ENCODE data around the gene LECT2.

Gene LECT2

DNA sequence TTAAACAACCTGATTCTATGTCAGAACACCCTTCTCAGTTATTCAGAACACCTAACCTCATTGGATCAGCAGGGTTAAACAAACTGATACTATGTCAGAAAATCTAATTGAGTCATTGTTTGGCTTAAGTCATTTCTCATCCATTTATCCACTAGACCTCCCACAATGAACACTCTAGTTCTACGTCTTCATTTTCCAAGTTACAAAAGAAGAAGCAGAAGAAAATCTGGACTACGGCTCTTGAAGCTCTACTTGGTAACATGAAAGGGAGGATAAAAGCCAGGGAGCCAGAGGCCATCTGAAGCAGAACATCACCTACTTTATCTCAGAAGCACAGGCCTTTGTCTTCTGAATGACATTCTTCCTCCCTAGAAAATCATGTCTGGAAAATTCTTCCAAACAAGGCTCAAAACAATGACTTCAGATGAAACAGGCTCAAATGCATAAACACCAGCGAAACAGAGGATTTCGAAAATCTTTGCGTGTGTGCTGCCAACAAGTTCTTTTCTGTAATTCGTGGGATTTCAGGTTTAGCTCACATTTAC, 38.6 kb upstream of the LECT2 start:
- Histone ChIP-seq H3K4me1 (ENCODE audit: control insufficient read depth, insufficient read depth, low read length) (peaks cover 38% of the 10 kb centered on the region), H3K9ac (ENCODE audit: low read length) (peak overlapping the region; percentile 49), H3K27me3 (replicated peaks; ENCODE audit: control insufficient read depth, insufficient read depth, low read length) (no peaks in the 10 kb centered on the region), H3K4me3 (ENCODE audit: low read length) (peak overlapping the region; percentile 18), H3K9me3 (ENCODE audit: control insufficient read depth, low read length) (no peaks in the 10 kb centered on the region), H3K36me3 (ENCODE audit: control insufficient read depth, insufficient read depth, low read length, severe bottlenecking) (no peaks in the 10 kb centered on the region)
- DNase-seq (ENCODE audit: low read depth) = peak; percentile 63

DNA sequence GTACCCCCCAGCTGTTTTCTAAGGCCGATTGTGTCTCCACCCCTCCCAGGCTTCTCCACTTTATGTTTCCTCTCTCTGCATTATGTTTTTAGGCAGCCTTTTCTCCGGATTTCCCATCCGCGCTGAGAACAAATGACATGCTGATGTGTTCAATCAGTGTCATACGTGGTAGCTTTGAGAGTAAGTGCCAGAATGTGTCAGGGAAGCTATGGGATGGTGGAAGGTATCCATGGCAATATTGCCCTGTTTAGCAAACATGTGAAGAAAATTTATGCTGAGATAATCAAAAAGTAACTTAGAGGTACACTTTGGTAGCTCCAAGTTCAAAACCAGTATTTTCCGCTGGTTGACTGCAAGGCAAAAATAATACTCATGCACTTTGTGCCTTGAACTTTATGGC, 36.6 kb upstream of the LECT2 start:
- Histone ChIP-seq H3K36me3 (ENCODE audit: control insufficient read depth, insufficient read depth, low read length, severe bottlenecking) (no peaks in the 10 kb centered on the region), H3K9me3 (ENCODE audit: control insufficient read depth, low read length) (no peaks in the 10 kb centered on the region), H3K9ac (ENCODE audit: low read length) (no peak overlapping the region), H3K4me3 (ENCODE audit: low read length) (no peak overlapping the region), H3K27me3 (replicated peaks; ENCODE audit: control insufficient read depth, insufficient read depth, low read length) (no peaks in the 10 kb centered on the region), H3K4me1 (ENCODE audit: control insufficient read depth, insufficient read depth, low read length) (peaks cover 44% of the 10 kb centered on the region)
- no peak for DNase-seq (ENCODE audit: low read depth)

DNA sequence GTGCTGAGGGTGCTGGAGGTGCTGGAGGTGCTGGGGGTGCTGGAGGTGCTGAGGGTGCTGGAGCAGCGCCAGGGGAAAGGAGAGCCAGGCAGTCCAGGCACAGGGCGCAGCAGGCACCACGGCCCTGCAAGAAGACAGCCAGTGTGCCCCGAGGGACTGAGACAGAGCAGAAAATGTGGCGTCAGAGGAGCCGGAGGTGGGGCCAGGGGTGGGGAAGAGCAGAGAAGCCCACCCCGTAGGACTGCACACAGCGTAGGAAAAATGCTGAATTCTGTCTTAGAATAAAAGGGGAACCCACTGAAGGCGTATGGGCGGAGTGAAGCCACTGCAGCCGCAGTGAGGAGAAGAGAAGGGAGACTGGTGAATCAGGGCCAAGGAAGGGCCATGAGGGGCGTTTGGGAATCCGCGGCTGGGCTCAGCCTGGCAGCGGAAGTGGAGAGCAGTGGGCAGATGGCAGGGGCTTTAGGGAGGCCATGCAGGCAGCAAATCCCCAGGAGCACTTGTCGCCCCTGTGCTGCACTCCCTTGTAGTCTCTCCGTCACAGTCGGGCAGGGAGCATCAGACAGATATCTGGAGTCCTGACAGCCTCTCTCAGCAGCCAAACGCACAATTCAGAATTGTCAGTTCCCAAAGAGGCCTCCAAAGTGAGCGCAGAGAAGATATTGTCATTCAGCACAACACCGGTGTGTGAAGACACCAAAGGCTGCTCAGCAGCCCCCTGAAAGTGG, 35.9 kb upstream of the LECT2 start:
- no peak overlapping the region for H3K9ac ChIP-seq (ENCODE audit: low read length)
- H3K4me3 ChIP-seq (ENCODE audit: low read length) = no peak overlapping the region
- DNase-seq (ENCODE audit: low read depth) = no peak
- H3K27me3 ChIP-seq (replicated peaks; ENCODE audit: control insufficient read depth, insufficient read depth, low read length) = no peaks in the 10 kb centered on the region
- peaks cover 45% of the 10 kb centered on the region for H3K4me1 ChIP-seq (ENCODE audit: control insufficient read depth, insufficient read depth, low read length)
- no peaks in the 10 kb centered on the region for H3K36me3 ChIP-seq (ENCODE audit: control insufficient read depth, insufficient read depth, low read length, severe bottlenecking)
- H3K9me3 ChIP-seq (ENCODE audit: control insufficient read depth, low read length) = no peaks in the 10 kb centered on the region

DNA sequence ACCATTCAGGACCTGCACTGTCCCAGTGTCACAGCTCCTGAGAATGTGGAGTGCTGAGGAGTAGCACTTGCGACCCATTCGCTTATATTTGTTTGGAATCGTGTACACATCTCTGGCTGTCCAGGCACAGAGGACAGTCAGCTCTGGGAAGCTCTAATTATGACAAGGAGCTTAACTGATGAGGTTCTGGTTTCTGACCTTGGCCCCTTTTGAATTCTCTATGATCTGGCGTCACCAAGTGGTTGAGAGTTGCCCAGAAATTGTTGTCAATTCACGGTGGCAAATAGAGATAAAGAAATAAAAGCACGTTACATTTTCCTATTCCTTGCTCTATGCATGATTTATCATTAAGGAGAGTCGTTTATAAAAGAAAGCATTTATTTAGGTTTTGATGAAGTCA, 34.9 kb upstream of the LECT2 start:
- Histone ChIP-seq H3K9me3 (ENCODE audit: control insufficient read depth, low read length) (no peaks in the 10 kb centered on the region), H3K4me3 (ENCODE audit: low read length) (no peak overlapping the region), H3K9ac (ENCODE audit: low read length) (no peak overlapping the region), H3K36me3 (ENCODE audit: control insufficient read depth, insufficient read depth, low read length, severe bottlenecking) (no peaks in the 10 kb centered on the region), H3K27me3 (replicated peaks; ENCODE audit: control insufficient read depth, insufficient read depth, low read length) (no peaks in the 10 kb centered on the region), H3K4me1 (ENCODE audit: control insufficient read depth, insufficient read depth, low read length) (peaks cover 42% of the 10 kb centered on the region)
- no peak for DNase-seq (ENCODE audit: low read depth)

DNA sequence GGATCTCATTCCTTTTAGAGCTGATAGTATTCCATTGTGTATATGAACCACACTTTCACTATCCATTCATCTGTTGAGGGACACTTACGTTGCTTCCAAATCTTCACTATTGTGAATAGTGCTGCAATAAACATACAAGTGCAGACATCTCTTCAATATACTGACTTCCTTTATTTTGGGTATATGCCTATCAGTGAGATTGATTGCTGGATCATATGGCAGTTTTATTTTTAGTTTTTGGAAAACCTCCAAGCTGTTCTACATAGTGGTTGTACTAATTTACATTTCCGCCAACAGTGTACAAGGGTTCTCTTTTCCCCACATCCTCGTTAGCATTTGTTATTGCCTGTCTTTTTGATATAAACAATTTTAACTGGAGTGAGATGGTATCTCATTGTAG, 33.8 kb upstream of the LECT2 start:
- no peak for DNase-seq (ENCODE audit: low read depth)
- Histone ChIP-seq H3K4me1 (ENCODE audit: control insufficient read depth, insufficient read depth, low read length) (peaks cover 31% of the 10 kb centered on the region), H3K36me3 (ENCODE audit: control insufficient read depth, insufficient read depth, low read length, severe bottlenecking) (no peaks in the 10 kb centered on the region), H3K9me3 (ENCODE audit: control insufficient read depth, low read length) (no peaks in the 10 kb centered on the region), H3K4me3 (ENCODE audit: low read length) (no peak overlapping the region), H3K27me3 (replicated peaks; ENCODE audit: control insufficient read depth, insufficient read depth, low read length) (no peaks in the 10 kb centered on the region), H3K9ac (ENCODE audit: low read length) (no peak overlapping the region)

DNA sequence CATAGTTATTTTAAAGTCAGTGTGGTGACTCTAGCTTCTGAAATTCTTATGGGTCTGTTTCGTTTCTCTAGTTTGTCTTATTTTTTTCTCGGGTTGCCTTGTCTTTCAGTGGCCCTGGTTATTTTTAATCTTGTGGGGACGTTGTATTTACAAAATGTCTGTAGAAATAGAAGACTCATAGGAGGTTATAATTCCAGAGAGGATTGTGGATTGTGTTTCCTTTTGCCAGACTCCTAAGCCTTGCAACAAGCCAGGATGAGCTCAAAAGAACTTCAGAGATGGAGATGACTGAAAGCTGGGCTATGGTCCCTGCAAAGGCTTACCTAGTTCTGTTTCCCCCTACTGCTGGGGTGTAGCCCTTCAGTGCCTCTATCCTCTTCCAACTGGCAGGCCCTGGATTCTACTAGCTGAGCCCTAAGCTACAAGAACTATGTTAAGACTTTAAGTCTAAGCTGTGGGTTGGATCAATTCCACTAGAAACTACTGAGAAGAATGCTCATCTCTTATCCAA, 32.2 kb upstream of the LECT2 start:
- H3K9ac ChIP-seq (ENCODE audit: low read length) = peak overlapping the region; percentile 68
- peaks cover 21% of the 10 kb centered on the region for H3K4me1 ChIP-seq (ENCODE audit: control insufficient read depth, insufficient read depth, low read length)
- H3K27me3 ChIP-seq (replicated peaks; ENCODE audit: control insufficient read depth, insufficient read depth, low read length) = no peaks in the 10 kb centered on the region
- no peaks in the 10 kb centered on the region for H3K36me3 ChIP-seq (ENCODE audit: control insufficient read depth, insufficient read depth, low read length, severe bottlenecking)
- no peaks in the 10 kb centered on the region for H3K9me3 ChIP-seq (ENCODE audit: control insufficient read depth, low read length)
- DNase-seq (ENCODE audit: low read depth) = peak; percentile 48
- no peak overlapping the region for H3K4me3 ChIP-seq (ENCODE audit: low read length)

DNA sequence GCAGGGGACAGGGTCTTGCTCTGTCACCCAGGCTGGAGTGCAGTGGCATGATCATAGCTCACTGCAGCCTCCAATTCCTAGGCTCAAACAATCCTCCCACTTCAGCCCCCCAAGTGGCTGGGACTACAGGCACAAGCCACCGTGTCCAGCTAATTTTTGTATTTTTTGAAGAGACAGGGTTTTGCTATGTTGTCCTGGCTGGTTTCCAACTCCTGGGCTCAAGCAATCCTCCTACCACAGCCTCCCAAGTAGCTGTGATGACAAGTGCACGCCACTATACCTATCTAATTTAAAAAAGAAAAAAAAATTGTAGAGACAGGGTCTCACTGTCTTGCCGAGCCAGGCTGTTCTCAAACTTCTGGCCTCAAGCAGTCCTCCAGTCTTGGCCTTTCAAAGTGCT, 31.6 kb upstream of the LECT2 start:
- Histone ChIP-seq H3K9ac (ENCODE audit: low read length) (peak overlapping the region; percentile 68), H3K9me3 (ENCODE audit: control insufficient read depth, low read length) (no peaks in the 10 kb centered on the region), H3K36me3 (ENCODE audit: control insufficient read depth, insufficient read depth, low read length, severe bottlenecking) (no peaks in the 10 kb centered on the region), H3K4me1 (ENCODE audit: control insufficient read depth, insufficient read depth, low read length) (peaks cover 21% of the 10 kb centered on the region), H3K27me3 (replicated peaks; ENCODE audit: control insufficient read depth, insufficient read depth, low read length) (no peaks in the 10 kb centered on the region), H3K4me3 (ENCODE audit: low read length) (no peak overlapping the region)
- DNase-seq (ENCODE audit: low read depth) = no peak

DNA sequence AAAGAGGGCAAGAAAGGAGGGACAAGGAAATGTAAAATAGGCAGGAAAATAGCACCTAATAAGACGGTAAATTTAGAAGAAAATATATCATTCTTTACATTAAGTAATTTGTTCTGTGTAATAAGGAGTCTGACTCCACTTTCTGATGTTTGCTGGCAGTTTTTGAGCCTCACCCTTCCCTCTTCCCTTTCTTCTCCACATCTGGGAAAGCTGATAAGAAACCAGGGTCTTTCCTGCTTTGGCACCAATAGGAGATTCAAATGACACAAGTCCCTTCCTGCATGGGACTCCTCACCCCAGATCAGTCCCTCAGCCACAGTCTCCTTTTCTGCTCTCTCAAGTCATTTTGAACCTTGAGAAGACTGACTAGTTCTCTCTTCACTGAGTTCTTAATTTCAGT, 31.2 kb upstream of the LECT2 start:
- Histone ChIP-seq H3K27me3 (replicated peaks; ENCODE audit: control insufficient read depth, insufficient read depth, low read length) (no peaks in the 10 kb centered on the region), H3K9me3 (ENCODE audit: control insufficient read depth, low read length) (no peaks in the 10 kb centered on the region), H3K4me1 (ENCODE audit: control insufficient read depth, insufficient read depth, low read length) (peaks cover 24% of the 10 kb centered on the region), H3K9ac (ENCODE audit: low read length) (peak overlapping the region; percentile 68), H3K4me3 (ENCODE audit: low read length) (no peak overlapping the region), H3K36me3 (ENCODE audit: control insufficient read depth, insufficient read depth, low read length, severe bottlenecking) (no peaks in the 10 kb centered on the region)
- DNase-seq (ENCODE audit: low read depth) = no peak

DNA sequence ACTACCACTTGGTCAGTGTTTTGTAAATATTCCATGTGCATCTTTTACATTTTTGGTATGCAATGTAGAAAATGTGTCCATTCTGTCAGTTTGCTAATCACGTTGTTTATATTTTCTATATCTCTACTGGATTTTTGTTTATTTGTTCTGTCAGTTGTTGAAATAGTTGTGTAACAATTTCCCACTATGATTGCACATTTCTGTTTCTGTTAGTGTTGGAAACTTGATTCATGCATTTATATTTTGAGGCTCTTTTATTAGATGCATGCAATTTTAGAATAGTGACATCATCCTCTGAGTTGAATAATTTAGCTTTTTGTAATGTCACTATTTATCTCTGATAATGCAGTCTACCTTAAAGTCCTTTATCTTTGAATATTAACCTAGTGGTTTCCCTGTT, 25.8 kb upstream of the LECT2 start:
- no peak overlapping the region for H3K9ac ChIP-seq (ENCODE audit: low read length)
- H3K36me3 ChIP-seq (ENCODE audit: control insufficient read depth, insufficient read depth, low read length, severe bottlenecking) = no peaks in the 10 kb centered on the region
- H3K4me3 ChIP-seq (ENCODE audit: low read length) = no peak overlapping the region
- no peaks in the 10 kb centered on the region for H3K9me3 ChIP-seq (ENCODE audit: control insufficient read depth, low read length)
- peaks cover 23% of the 10 kb centered on the region for H3K4me1 ChIP-seq (ENCODE audit: control insufficient read depth, insufficient read depth, low read length)
- H3K27me3 ChIP-seq (replicated peaks; ENCODE audit: control insufficient read depth, insufficient read depth, low read length) = no peaks in the 10 kb centered on the region
- no peak for DNase-seq (ENCODE audit: low read depth)

DNA sequence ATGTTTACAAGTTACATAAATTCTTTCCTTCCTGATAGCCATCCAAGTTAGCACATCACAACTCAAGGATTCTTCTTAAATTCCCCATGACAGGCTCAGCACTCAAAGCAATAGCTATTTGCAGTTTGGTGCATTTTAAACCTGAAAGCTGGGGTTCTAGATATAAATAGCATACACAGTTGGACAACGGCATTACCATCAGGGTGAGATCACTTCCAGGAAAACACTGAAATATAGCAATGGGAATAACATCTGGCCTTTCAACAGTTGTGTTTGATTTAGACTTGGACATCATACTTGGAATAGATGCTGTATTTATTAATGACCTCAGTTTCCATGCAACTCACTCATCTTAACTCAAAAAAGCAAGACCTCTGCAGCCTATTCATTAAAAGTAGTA, 24.7 kb upstream of the LECT2 start:
- H3K27me3 ChIP-seq (replicated peaks; ENCODE audit: control insufficient read depth, insufficient read depth, low read length) = no peaks in the 10 kb centered on the region
- peaks cover 23% of the 10 kb centered on the region for H3K4me1 ChIP-seq (ENCODE audit: control insufficient read depth, insufficient read depth, low read length)
- DNase-seq (ENCODE audit: low read depth) = peak; percentile 73
- H3K4me3 ChIP-seq (ENCODE audit: low read length) = peak overlapping the region; percentile 17
- H3K9ac ChIP-seq (ENCODE audit: low read length) = no peak overlapping the region
- H3K9me3 ChIP-seq (ENCODE audit: control insufficient read depth, low read length) = no peaks in the 10 kb centered on the region
- no peaks in the 10 kb centered on the region for H3K36me3 ChIP-seq (ENCODE audit: control insufficient read depth, insufficient read depth, low read length, severe bottlenecking)

DNA sequence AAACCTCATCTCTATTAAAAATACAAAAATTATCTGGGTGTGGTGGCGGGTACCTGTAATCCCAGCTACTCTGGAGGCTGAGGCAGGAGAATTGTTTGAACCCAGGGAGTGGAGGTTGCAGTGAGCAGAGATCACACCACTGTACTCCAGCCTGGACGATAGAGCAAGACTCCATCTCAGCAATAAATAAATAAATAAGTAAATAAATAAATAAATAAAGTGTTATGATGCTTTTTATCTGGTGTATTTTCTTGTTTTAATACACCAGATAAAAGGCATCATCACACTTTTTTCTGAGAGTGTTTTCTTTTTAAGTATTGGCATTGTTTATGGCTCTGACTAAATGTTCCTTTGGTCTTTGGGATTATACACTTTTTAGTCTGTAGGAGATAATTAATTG, 24.2 kb upstream of the LECT2 start:
- Histone ChIP-seq H3K4me3 (ENCODE audit: low read length) (peak overlapping the region; percentile 17), H3K4me1 (ENCODE audit: control insufficient read depth, insufficient read depth, low read length) (peaks cover 27% of the 10 kb centered on the region), H3K9ac (ENCODE audit: low read length) (no peak overlapping the region), H3K9me3 (ENCODE audit: control insufficient read depth, low read length) (no peaks in the 10 kb centered on the region), H3K27me3 (replicated peaks; ENCODE audit: control insufficient read depth, insufficient read depth, low read length) (no peaks in the 10 kb centered on the region), H3K36me3 (ENCODE audit: control insufficient read depth, insufficient read depth, low read length, severe bottlenecking) (no peaks in the 10 kb centered on the region)
- no peak for DNase-seq (ENCODE audit: low read depth)
